Hematopoietic multipotent progenitor cell treated with erythropoietin and hydrocortisone succinate and interleukin-3 and kit ligand, for 17 days (in vitro differentiated cells): ENCODE data around the gene EIF4E2.

Experiments used
- DNase-seq: peaks from one replicate; pipeline ENCODE4 v3.0.0-alpha.2; 2015; ENCODE audit warnings: low spot score

EIF4E2 gene

DNA sequence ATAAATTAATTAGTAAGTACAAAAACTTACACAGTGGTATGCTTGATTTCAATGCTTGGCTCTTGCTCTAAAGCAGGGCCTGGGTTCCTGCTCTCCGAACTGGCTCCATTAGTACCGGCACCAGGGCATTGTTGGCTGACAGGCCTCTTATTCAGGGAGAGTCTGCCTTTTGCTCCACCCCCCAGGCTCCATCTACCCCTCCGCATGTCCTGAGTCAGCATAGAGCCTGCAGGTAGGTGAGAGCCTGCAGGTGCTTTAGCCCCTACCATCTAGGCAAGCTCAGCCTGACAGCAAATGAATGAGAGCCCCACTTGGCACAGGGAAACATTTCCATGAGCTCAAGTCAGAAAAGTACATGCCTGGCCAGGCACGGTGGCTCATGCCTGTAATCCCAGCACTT, 47.8 kb downstream of the EIF4E2 start:
- DNase-seq = no peak

DNA sequence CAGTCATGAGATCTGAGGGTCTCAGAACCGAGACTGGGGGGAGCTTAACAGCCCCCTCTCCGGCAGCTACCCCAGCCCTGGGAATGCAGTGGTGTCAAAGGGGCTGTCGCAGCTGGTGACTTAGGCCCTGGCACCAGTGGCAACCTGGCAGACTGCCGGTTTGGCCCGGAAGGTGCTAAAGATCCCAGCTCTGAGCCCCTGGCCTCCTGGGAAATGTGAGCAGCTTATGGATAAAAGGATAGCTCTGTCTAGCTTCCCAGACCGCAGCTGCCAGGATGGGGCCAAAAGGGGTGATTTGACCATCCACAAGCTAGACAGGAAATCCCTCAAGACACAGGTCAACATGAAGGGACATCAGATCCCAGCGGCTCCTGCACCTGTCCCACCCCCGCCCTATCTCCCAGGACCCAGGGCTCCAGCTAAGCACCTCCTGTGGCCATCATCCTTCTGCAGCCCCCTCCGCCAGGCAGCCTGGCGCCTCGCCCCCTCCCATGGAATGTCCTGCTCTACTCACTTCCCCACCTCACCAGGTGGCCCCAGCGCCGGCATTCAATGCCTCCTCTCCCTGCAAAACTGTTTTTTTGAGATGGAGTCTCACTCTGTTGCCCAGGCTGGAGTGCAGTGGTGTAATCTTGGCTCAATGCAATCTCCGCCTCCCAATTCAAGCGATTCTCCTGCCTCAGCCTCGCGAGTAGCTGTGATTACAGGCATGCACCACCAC, 49.7 kb downstream of the EIF4E2 start:
- DNase-seq = no peak

DNA sequence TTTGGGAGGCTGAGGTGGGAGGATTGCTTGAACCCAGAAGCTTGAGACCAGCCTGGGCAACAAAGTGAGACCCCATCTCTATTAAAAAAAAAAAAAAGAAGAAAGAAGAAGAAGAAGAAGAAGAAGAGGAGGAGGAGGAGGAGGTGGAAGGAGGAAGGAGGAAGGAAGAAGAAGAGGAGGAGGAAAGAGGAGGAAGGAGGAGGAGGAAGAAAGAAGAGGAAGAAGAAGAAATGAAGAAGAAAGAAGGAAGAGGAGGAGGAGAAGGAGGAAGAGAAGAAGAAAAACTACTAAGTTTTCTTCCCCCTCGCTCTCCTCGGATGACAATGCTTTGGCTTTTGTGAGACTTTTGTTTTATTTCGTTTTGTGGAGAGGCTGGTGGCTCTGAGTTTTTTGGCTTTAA, 52.8 kb downstream of the EIF4E2 start:
- no peak for DNase-seq

DNA sequence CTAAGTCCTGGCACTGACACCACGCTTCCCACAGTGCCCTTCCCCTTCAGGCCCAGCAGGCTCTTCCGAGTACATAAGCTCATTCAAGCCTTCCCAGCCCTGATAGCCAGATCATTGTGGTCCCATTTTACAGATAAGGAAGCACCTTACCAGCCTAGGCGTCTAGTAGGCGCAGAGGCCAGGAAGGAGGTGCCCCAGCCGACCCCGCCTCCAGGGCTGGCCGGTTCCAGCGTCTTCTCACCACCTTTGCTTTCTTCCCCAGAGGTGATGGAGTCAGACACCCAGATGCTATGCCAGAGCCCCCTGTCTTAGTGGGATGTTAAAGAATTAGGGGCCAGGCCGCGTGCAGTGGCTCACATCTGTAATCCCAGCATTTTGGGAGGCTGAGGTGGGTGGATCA, 54.0 kb downstream of the EIF4E2 start:
- DNase-seq = no peak

DNA sequence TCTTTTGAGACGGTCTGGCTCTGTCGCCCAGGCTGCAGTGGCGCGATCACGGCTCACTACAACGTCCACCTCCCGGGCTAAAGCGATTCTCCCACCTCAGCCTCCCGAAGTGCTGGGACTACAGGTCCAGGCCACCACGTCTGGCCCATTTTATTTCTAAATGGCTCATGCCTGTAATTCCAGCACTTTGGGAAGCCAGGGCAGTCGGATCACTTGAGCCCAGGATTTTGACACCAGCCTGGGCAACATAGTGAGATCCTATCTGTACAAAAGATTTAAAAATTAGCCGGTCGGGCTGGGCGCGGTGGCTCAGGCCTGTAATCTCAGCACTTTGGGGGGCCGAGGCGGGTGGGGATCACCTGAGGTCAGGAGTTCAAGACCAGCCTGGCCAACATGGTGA, 56.5 kb downstream of the EIF4E2 start:
- DNase-seq = no peak

DNA sequence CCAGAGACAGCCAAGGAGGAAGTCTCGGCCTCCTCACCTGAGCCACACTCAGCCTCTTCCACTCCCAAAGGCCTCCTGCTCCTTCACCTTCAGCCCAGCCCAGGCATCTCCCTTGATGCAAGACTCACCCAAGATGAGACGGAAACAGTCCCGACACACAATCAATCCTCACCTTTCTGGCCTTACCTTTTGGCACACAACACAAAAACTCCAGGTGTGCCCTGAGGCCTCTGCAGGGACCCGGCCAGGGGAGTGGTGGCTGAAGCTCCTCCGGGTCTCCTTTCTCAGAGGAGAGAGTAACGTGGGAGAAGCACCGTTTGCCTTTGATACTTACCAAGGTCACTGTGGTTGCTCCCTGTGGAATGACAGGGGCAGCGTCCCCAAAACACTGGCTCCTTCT, 59.1 kb downstream of the EIF4E2 start:
- DNase-seq = no peak

DNA sequence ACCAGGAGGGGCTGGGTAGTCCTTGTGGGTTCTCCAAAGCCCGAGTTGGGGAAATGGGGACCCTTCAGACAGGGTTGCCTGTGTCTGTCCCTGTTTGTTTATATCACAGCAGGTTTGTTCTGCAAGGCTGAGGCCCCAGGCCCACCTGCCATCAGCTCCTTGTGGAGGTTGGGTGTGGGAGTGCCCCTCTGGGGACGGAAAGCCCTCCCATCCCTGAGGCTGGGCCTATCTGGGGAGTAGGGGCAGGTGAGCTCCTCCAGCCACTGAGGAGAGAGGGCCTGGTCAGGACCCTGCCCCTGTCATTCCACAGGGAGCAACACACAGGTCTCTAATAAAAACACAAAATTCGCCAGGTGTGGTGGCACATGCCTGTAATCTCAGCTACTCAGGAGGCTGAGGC, 59.6 kb downstream of the EIF4E2 start:
- no peak for DNase-seq

DNA sequence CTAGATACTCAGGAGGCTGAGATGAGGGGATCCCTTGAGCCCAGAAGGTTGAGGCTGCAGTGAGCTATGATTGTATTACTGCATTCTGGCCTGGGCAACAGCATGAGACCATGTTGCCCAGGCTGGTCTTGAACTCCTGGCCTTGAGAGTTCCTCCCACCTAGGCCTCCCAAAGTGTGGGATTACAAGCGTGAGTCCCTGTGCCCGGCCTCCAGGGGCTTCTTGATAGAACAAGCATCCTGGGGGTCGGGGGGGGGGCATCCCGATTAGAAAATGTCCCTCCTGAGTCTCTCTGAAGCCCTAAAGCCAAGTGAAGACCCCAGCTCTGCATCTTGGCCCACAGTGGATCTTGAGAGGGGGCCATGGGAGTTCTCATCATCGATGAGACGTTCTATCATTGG, 60.6 kb downstream of the EIF4E2 start:
- DNase-seq = no peak

DNA sequence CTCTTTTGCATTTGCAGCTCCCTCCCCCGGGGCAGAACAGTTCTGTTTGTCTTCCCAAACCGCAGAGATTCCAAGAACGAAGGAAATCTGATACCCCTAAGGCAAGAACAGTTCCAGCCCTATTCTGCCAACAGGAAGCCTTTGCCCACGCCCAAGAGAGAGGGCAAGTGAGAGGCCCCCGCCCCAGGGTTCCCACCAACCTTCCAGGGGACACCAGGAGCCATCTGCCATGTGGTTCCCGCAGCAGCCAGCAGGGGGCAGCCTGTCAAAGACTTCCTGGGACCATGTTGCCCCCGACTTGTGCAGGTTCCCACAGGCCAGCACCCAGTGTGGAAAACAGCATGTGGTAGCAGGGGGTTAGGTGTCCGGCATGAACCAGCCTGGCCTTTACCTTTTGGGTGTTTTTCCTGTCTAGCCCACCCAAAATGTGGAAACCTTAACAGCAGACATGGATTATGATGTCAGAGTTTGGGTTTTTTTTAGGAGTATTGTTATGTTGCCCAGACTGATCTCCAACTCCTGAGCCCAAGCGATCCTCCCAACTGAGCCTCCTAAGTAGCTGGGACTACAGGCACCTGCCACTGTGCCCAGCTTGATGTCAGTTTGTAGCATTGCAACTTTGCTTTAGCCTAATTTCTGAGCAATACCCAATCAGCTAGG, 61.2 kb downstream of the EIF4E2 start:
- DNase-seq = peak; percentile 70

DNA sequence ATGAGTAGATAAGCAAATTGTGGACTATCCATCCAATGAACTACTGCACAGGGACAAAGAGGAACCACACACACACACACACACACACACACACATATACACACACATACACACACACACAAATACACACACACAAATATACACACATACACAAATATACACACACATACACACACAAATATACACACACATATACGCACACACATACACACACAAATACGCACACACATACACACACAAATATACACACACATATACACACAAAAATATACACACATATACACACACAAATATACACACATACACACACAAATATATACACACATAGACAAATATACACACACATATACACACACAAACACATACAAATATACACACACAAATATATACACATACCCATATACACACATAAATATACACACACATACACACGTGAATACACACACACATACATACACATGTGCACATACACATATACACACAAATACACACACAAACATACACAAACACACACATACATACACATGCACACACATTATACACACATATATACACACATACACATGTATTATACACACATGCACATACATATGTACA, 63.1 kb downstream of the EIF4E2 start:
- no peak for DNase-seq

DNA sequence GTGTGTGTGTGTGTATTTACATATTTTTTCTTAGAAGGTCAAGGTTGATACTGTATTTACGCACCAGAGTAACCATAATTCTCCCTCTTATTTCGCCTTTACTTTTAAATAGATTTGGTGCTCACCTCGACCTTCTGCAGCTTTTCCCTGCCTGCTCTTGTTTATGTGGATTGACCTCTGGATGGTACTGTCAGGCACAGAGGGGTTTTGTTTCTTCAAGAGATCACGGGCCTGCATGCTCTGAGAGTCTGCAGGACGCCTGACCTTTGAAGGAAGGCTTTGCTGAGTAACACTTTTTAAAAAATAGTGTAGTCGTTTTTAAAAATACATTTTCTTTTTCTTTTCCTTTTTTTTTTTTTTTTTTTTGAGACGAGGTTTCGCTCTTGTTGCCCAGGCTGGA, 64.8 kb downstream of the EIF4E2 start:
- DNase-seq = no peak
